HG03558 (cell line): ENCODE data around the gene RBM10.
A peak's percentile ranks its signal among the peaks of the same experiment; 100 is the strongest.

ENCODE experiments used
- ATAC-seq: cut with Tn5 transposase; IDR thresholded peaks from one replicate; pipeline ENCODE4 v1.9.1; 2021; ENCODE audit warnings: moderate number of reproducible peaks; ENCODE audit not compliant: unreplicated experiment; ENCODE audit errors: extremely low read depth

RBM10 gene

GRCh38 chrX:47193475-47194193 is 48.6 kb downstream of the RBM10 start, which contains the start of gene UBA1:
TSS of gene UBA1 (plus strand) at chrX:47193829. CDS start at chrX:47198803, 4,974 bp downstream.
- peak; percentile 55 for ATAC-seq

GRCh38 chrX:47194194-47194787 is 49.3 kb downstream of the RBM10 start:
- ATAC-seq: no peak

- ATAC-seq: no peak
Observed at GRCh38 chrX:47196098-47196497, 51.1 kb downstream of the RBM10 start.

- no peak for ATAC-seq
Observed at GRCh38 chrX:47197526-47197925, 52.5 kb downstream of the RBM10 start.

GRCh38 chrX:47198026-47198686 is 53.1 kb downstream of the RBM10 start:
- ATAC-seq: no peak

GRCh38 chrX:47198687-47199080 is 53.7 kb downstream of the RBM10 start:
- ATAC-seq: no peak

- no peak for ATAC-seq
Observed at GRCh38 chrX:47199286-47199685, 54.3 kb downstream of the RBM10 start.

GRCh38 chrX:47200385-47201150 is 55.5 kb downstream of the RBM10 start:
- ATAC-seq: no peak

GRCh38 chrX:47201345-47201944 is 56.4 kb downstream of the RBM10 start:
- ATAC-seq: no peak

GRCh38 chrX:47202316-47202715 is 57.3 kb downstream of the RBM10 start:
- ATAC-seq: no peak

GRCh38 chrX:47202877-47203276 is 57.9 kb downstream of the RBM10 start:
- ATAC-seq: no peak

GRCh38 chrX:47204970-47205369 is 59.9 kb downstream of the RBM10 start:
- ATAC-seq: no peak

- no peak for ATAC-seq
Observed at GRCh38 chrX:47206316-47206715, 61.3 kb downstream of the RBM10 start.

GRCh38 chrX:47208108-47208507 is 63.1 kb downstream of the RBM10 start:
- no peak for ATAC-seq

GRCh38 chrX:47209508-47210238 is 64.7 kb downstream of the RBM10 start:
- no peak for ATAC-seq

GRCh38 chrX:47210661-47211425 is 65.8 kb downstream of the RBM10 start:
- no peak for ATAC-seq

- no peak for ATAC-seq
Observed at GRCh38 chrX:47212381-47213293, 67.6 kb downstream of the RBM10 start.
